Loucy (cell line): ENCODE measurements around the gene IL1RAPL2.

Experiments used
- CTCF ChIP-seq: fragments of 200-600 bp; sonication (generic); conservative IDR thresholded peaks from 2 replicates; pipeline ENCODE4 v1.5.1; 2014; ENCODE audit warnings: mild to moderate bottlenecking, antibody characterized with exemption, low read length
- EZH2phosphoT487 ChIP-seq: fragments of 200-600 bp; IDR thresholded peaks from 2 replicates; pipeline ENCODE4 v1.6.1; 2018; ENCODE audit warnings: antibody characterized with exemption, mild to moderate bottlenecking, moderate library complexity, borderline replicate concordance

- TF ChIP-seq CTCF (no peak), EZH2phosphoT487 (no peak)
Measured at GRCh38 chrX:105267167-105267566, 701.2 kb downstream of the IL1RAPL2 start.
